ENCODE results near the gene HPSE. TPM values are rescaled to one million over a fixed set of nuclear protein-coding genes. Genes with fewer than 3 reads are reported as not detected.

HPSE gene
- total RNA-seq, 1 experiment from 2014 or later, result 2.6 TPM

- TF ChIP-seq CTCF (IDR thresholded peaks at IDR 0.05) (no peak), POLR2AphosphoS5 (IDR thresholded peaks at IDR 0.05; ENCODE audit: low read depth, low read length) (no peak), SIN3A (IDR thresholded peaks at IDR 0.05; ENCODE audit: borderline replicate concordance, insufficient read depth, low read depth, low read length) (no peak), TCF7L2 (IDR thresholded peaks at IDR 0.05; ENCODE audit: low read depth, low read length) (no peak), REST (IDR thresholded peaks at IDR 0.05; ENCODE audit: insufficient read depth in 1 of 2, low read depth in 2 of 2, low read length in 1 of 2) (no peak)
- BruUV-seq (replicated peaks), result no TSS peak
- DNase-seq (ENCODE audit: low read depth, low spot score) (no peak), ATAC-seq (no peak)
- Histone ChIP-seq H3K27ac (ENCODE audit: low read length) (no peak overlapping the region), H3K4me3 (ENCODE audit: low read depth in 2 of 2, low read length in 2 of 2) (no peak overlapping the region), H3K4me1 (ENCODE audit: control insufficient read depth, insufficient read depth, low read length) (no peaks in the 10 kb centered on the region), H3K27me3 (ENCODE audit: control insufficient read depth, insufficient read depth, low read length) (no peaks in the 10 kb centered on the region), H3K36me3 (ENCODE audit: control insufficient read depth, insufficient read depth, low read length) (no peaks in the 10 kb centered on the region), H3K9me3 (ENCODE audit: control insufficient read depth, insufficient read depth, low read depth, low read length) (no peaks in the 10 kb centered on the region)
- ChIA-PET POLR2A (no interaction called here), CTCF (no interaction called here)
- intact Hi-C loops (cut with micrococcal nuclease; ENCODE audit: unreplicated experiment), result no loop called here
- in situ Hi-C loops (cut with HindIII; ENCODE audit: low pct_unique_long_range_greater_than_20kb, low sequenced_read_pairs), result no loop called here
These were observed 29.5 kb downstream of the HPSE start for GRCh38 chr4:83305187-83305586.

GRCh38 chr4:83297548-83298260 is 36.9 kb downstream of the HPSE start:
- in situ Hi-C loops (cut with HindIII; ENCODE audit: low pct_unique_long_range_greater_than_20kb, low sequenced_read_pairs), result no loop called here
- ATAC-seq, result no peak
- DNase-seq (ENCODE audit: low read depth, low spot score), result no peak

More at GRCh38 chr4:83297548-83298260, 36.9 kb downstream of the HPSE start:
- TF ChIP-seq REST (IDR thresholded peaks at IDR 0.05; ENCODE audit: insufficient read depth in 1 of 2, low read depth in 2 of 2, low read length in 1 of 2) (no peak), TCF7L2 (IDR thresholded peaks at IDR 0.05; ENCODE audit: low read depth, low read length) (no peak), CTCF (IDR thresholded peaks at IDR 0.05) (no peak)
- no peaks in the 10 kb centered on the region for H3K9me3 ChIP-seq (ENCODE audit: control insufficient read depth, insufficient read depth, low read depth, low read length)
- no peak overlapping the region for H3K4me3 ChIP-seq (ENCODE audit: low read depth in 2 of 2, low read length in 2 of 2)
- no peak overlapping the region for H3K27ac ChIP-seq (ENCODE audit: low read length)
- H3K36me3 ChIP-seq (ENCODE audit: control insufficient read depth, insufficient read depth, low read length), result no peaks in the 10 kb centered on the region
- POLR2A ChIA-PET, result no interaction called here
- no TSS peak for BruUV-seq (replicated peaks)
- intact Hi-C loops (cut with micrococcal nuclease; ENCODE audit: unreplicated experiment), result no loop called here
- H3K4me1 ChIP-seq (ENCODE audit: control insufficient read depth, insufficient read depth, low read length), result no peaks in the 10 kb centered on the region
- CTCF ChIA-PET, result no interaction called here
- no peaks in the 10 kb centered on the region for H3K27me3 ChIP-seq (ENCODE audit: control insufficient read depth, insufficient read depth, low read length)

All from Panc1 (cell line).